HPDE6-E6E7 (cell line): ENCODE results near the gene CYB5A.
A peak's percentile ranks its signal among the peaks of the same experiment; 100 is the strongest.

Experiments used
- DNase-seq: peaks from one replicate; pipeline ENCODE4 v3.0.0; 2011; ENCODE audit warnings: missing footprints; ENCODE audit errors: extremely low spot score

Gene CYB5A

GRCh38 chr18:74248189-74248588 is 43.6 kb downstream of the CYB5A start:
- DNase-seq = no peak

GRCh38 chr18:74244554-74244953 is 47.2 kb downstream of the CYB5A start:
- DNase-seq = no peak

GRCh38 chr18:74243127-74243526 is 48.6 kb downstream of the CYB5A start:
- no peak for DNase-seq

GRCh38 chr18:74242438-74243096 is 49.2 kb downstream of the CYB5A start:
- no peak for DNase-seq

- DNase-seq = no peak
Observed at GRCh38 chr18:74241970-74242369, 49.8 kb downstream of the CYB5A start.

DNA sequence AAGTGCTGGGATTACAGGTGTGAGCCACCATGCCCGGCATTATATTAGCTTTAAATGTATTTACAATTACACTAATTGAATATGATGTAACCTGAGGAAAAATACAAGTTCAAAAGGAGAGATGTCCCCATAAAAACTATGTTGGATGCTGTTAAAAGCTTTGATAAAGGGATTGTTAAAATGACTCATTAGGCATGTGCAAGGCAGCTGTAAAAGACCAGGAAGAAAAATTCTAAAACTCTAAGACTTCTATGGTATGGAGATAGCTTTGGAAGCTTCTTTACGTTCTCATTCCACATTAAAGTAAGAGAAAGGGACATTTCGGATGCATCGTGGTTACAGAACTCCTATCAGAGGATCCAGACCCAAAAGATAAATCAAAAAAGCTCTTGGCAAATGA is 50.3 kb downstream of the CYB5A start:
- no peak for DNase-seq

GRCh38 chr18:74239567-74239966 is 52.2 kb downstream of the CYB5A start:
- no peak for DNase-seq

DNA sequence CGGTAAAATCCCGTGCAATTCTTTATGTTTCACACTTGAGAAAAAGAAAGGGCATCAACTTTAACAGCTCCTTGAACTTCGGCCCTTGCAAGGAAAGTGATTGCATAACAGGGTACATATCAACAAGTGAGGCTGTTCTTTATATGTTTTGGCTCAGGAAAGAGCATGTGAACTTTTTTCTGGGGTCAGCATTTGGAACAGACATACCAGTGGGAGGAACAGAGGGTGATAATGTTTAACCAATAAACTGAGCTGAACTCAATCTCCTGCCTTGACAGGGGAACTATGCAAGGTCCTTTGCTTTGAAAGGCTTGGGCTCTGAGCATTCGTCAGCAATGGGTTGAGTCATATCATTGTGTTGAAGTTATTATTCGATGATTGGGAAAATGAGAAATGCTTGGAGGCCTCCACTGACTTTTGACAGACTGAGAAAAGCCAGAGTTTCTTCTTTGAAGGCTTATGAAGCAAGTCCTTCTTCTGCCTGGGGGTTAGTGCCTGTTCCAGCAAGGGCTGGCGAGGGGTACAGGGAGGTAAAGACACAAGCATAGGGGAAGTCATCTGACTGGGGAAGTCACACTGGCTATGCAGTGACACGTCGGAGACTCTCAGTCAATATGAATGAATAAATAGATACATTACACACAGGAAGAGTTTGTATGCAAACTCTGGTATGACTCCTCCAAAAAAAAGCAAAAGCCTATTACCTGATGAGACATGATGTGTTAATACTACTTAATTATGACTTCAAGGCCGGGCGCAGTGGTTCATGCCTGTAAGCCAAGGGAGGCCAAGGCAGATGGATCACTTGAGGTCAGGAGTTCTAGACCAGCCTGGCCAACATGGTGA is 57.2 kb downstream of the CYB5A start:
- DNase-seq = peak; percentile 74

GRCh38 chr18:74233933-74234325 is 57.8 kb downstream of the CYB5A start:
- no peak for DNase-seq

DNA sequence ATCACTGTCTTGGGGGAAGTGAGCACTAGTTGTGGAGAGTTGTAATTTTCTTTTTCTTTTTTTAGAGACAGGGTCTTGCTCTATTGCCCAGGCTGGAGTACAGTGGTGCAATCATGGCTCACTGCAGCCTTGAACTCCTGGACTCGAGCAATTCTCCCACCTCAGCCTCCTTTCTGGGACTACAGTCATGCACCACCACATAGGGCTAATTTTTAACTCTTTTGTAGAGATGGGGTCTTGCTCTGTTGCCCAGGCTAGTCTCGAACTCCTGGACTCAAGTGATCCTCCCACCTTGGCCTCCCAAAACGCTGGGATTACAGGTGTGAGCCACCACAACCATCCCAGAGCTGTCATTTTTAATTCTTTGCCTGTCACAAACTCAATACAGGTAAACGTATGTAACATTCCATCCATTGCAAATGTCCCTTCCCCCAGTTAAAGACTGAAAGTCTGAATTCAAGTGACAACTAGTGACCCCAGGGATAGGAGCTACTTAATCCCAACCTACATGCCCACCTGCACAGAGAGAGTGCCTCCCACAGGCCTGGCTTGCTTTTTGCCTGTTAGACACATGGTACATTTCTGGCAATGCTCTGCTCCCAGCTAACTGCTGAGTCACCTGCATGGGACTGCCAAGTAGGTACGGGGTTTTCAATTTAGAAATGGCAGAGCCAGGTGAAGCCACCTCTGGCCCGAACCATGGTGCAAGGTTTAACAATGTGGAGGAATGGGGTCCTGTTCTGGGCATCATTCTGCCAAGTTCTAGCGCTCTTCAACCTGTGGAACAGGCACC is 60.6 kb downstream of the CYB5A start:
- no peak for DNase-seq

GRCh38 chr18:74229891-74230290 is 61.9 kb downstream of the CYB5A start:
- no peak for DNase-seq

- no peak for DNase-seq
Observed at GRCh38 chr18:74229005-74229404, 62.8 kb downstream of the CYB5A start.

DNA sequence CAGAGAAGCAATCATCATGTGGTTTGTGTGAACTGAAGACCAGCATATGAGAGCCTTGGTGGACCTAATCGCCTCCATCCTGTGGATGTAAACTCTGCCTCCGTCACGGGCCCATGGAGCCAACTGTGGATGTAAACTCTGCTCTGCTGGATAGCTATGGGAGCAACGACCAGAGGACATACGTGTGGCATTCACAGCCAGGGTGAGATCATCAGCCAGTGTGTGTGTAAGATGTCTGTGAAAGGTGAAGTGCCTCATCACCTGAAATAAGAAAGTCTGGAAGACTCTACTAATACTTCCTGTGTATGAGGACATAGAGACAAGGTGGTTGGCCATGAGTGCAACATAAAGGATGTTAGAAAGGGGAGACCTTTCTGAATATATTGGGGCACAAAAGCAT is 63.5 kb downstream of the CYB5A start:
- no peak for DNase-seq

GRCh38 chr18:74226666-74227065 is 65.1 kb downstream of the CYB5A start:
- no peak for DNase-seq

GRCh38 chr18:74226156-74226555 is 65.6 kb downstream of the CYB5A start:
- DNase-seq = no peak

GRCh38 chr18:74225193-74225840 is 66.4 kb downstream of the CYB5A start:
- DNase-seq = no peak

- DNase-seq = no peak
Observed at GRCh38 chr18:74222710-74223494, 68.9 kb downstream of the CYB5A start.

DNA sequence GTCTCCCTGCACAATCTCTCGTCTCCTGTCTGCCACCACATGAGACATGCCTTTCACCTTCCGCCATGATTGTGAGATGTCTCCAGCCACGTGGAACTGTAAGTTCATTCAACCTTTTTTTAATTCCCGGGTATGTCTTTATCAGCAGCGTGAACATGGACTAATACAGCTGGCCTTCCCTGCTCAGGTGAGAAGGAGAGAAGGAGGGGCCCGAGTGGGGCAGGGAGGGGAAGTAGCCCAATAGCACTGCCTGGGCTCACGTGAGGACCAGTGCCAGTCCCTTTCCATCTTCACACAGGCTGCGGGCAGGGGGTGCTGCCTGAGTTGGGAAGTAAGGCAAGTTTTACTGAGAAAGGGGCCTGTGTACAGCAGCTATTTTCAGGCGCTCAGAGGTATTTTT is 70.7 kb downstream of the CYB5A start:
- DNase-seq = no peak

- peak; percentile 53 for DNase-seq
Observed at GRCh38 chr18:74219056-74219455, 72.7 kb downstream of the CYB5A start.

DNA sequence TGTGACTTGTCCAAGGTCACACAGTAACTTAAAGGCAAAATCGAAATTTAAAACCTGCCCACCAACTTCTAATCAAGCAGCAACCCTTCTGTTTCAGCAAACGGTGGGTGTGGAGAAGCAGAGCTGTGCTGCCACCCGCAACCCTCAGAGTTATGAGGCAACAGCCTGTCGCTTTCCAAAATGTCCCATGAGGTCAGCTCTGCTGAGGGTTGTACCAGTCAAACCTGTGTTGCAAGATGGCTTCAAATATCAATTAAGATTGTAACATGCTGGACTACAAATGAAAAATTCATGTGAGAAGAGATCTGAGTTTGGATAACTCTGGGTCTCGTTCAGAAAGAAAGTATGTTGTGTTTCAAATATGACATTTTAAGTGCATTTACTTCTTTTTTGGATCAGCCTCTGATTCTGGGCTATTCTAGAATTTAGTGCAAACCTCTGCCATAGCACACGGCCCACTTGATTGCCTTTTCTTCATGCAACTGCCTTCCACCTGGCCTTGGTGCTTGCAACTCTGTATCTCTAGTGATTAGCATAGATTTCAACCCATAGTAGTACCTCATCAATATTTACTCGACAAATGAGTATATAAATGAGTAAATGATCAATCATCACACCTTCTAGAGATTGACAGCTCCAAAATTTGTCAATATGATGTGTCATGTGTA is 74.2 kb downstream of the CYB5A start:
- no peak for DNase-seq

DNA sequence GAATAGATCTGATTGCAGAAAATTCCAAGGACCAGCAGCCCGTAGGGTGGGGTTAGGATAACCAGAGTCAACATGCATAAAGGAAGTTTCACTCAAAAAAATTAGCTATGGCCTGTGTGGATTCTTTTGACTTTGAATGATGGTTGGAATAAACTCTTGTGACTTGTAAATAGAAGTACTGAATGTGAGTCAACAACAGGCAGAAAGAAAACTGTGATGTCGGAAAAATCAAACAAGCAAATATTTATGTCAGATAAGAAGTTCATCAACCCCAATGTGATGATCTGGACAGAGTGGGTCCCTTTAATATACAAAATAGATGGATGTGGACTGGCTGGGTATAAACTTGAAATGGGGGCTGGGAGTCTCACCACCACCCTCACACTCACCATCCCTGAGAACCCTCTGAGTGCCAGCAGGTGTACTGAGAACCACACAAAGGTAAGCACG is 75.1 kb downstream of the CYB5A start:
- no peak for DNase-seq
